ENCODE results near the gene PDLIM1.

GRCh38 chr10:95266674-95267095 lies 24.1 kb downstream of the PDLIM1 start:
- TF ChIP-seq POLR2AphosphoS5 (IDR thresholded peaks at IDR 0.05; ENCODE audit: low read depth, low read length) (no peak), TCF7L2 (IDR thresholded peaks at IDR 0.05; ENCODE audit: low read depth, low read length) (no peak), CTCF (IDR thresholded peaks at IDR 0.05) (no peak)

Data from Panc1 (cell line).